Cardiac ventricle fibroblast (primary cell): Measurements from ENCODE around the gene NACC2. TPM values are rescaled to one million over a fixed set of nuclear protein-coding genes. Genes with fewer than 3 reads are reported as not detected.

Experiments used
- total RNA-seq: library from RNA; depleted of rRNA; stranded (reverse); fragments of >200 nt; gene quantifications from 2 replicates; pipeline ENCODE4 v1.2.3, GENCODE V29; 2015

Gene NACC2, protein sequence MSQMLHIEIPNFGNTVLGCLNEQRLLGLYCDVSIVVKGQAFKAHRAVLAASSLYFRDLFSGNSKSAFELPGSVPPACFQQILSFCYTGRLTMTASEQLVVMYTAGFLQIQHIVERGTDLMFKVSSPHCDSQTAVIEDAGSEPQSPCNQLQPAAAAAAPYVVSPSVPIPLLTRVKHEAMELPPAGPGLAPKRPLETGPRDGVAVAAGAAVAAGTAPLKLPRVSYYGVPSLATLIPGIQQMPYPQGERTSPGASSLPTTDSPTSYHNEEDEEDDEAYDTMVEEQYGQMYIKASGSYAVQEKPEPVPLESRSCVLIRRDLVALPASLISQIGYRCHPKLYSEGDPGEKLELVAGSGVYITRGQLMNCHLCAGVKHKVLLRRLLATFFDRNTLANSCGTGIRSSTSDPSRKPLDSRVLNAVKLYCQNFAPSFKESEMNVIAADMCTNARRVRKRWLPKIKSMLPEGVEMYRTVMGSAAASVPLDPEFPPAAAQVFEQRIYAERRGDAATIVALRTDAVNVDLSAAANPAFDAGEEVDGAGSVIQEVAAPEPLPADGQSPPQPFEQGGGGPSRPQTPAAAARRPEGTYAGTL
- 30.8 and 34.7 TPM in 2 replicates for total RNA-seq

DNA sequence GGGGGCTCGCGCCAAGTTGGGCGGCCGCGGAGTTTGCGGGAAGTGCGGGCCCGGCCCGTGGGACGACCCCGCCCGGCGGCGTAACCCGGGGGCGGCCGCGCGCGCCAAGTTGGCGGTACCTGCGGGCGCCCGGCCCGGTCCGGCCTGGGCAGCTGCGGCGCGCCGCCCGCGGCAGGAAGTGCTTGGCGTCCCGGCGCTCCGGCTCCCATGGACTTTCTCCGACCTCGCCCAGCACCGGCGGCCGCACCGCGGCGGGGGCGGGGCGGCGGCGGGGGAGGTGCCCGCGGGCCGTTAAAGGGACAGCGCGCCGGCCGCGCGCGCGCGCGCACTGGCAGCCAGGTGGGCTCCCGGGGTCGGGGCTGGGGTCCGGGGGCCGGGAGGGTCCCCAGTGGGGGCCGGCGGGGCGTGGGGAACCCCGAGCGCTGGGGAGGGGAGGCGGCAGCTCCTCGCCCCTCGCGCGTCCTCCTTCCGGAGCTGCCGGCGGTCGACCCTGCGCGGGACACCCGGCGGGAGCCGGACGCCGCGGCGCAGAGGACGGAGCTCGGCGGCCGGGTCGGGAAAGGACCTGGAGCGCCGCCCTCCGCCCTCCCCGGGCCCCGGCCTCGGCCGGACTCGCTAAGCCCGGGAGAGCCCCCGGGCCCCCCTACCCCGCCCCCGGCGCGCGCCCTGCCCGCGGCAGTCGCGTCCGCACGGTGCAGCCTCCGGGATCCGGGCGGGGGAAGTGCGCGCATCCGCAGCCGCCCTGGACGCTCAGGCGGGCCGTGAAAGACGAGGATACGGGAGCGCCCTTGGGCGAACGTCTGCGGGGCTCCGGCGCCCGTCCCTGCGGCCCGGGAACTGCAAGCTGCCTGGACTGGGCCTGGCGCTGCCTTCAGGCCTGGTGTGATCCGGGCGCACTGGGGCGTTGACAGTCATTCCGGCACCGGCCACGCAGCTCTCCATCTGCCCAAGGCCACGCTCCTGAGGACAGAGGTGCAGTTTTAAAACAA lies at the start of gene NACC2:
TSS of gene NACC2 (minus strand) at position 220 of the 989 bp plus-strand sequence. CDS start 44,768 bp downstream, outside the sequence.

GRCh38 chr9:136118320-136119060 lies 23.4 kb upstream of the NACC2 start, which contains the start of gene TMEM250:
Gene TMEM250 (minus strand): TSS chr9:136118875. CDS start chr9:136116900, 1,975 bp downstream.

DNA sequence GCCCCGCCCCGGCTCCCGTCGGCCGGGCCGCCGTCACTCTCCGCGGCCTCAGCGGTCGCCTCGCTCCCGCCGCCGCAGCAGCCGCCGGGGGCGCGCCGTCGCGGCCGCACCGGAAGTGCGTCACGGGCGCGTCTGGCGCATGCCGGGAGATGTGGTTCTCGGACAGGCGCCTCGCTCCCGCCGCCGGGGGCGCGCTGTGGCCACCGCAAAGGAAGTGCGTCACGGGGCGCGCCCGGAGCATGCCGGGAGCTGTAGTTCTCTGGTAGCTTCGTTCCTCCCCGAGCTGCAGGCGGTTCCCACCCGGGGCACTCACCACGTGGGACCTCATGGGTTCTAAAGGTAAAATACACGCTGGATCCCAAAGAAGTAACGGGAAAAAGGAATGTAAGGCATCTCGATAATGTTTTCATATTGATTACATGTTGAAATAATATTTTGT lies 133.8 kb downstream of the NACC2 start, which contains the start of gene UBAC1:
TSS of gene UBAC1 (minus strand) at position 97 of the 439 bp plus-strand sequence. CDS start 211 bp downstream, outside the sequence.

Other genes starting within 250 kb of the NACC2 start
- gene CAMSAP1, start 187.7 kb downstream of the NACC2 start, total RNA-seq = 13.4 and 15.5 TPM in 2 replicates
- 25.6 and 28.1 TPM in 2 replicates for gene UBAC1, start 133.9 kb downstream of the NACC2 start, total RNA-seq
- 42.3 and 42.5 TPM in 2 replicates for gene TMEM250, start 23.6 kb upstream of the NACC2 start, total RNA-seq
- gene LHX3, start 109.8 kb upstream of the NACC2 start, total RNA-seq = not detected in 2 replicates
- 7.6 and 8.7 TPM in 2 replicates for gene QSOX2, start 150.5 kb upstream of the NACC2 start, total RNA-seq
- gene CCDC187, start 208.8 kb upstream of the NACC2 start, total RNA-seq = 0.05 TPM in 1 of 2 replicates, not detected in the other
- 24.2 and 27.2 TPM in 2 replicates for gene GPSM1, start 232.2 kb upstream of the NACC2 start, total RNA-seq